T-helper 1 cell treated with Interleukin-12 subunit alpha and Interleukin-12 subunit beta and Interleukin-4 antibody, amounts not matched to agents 30 μg/mL and 1 μg/mL, for 36 hours (primary cell): ENCODE data around the gene ADGRG3.

ENCODE experiments used
- H3K27ac Mint-ChIP-seq: one replicate; pipeline ENCODE4 v1.8.0; 2021; ENCODE audit warnings: mild to moderate bottlenecking, mixed read lengths
- H3K27me3 Mint-ChIP-seq: one replicate; pipeline ENCODE4 v1.8.0; 2021; ENCODE audit warnings: low read depth, mixed read lengths
- H3K36me3 Mint-ChIP-seq: one replicate; pipeline ENCODE4 v1.8.0; 2021; ENCODE audit warnings: low read depth, mixed read lengths
- H3K4me1 Mint-ChIP-seq: one replicate; pipeline ENCODE4 v1.8.0; 2021; ENCODE audit warnings: low read depth, mixed read lengths
- H3K4me3 Mint-ChIP-seq: one replicate; pipeline ENCODE4 v1.8.0; 2021; ENCODE audit warnings: mild to moderate bottlenecking, moderate library complexity, mixed read lengths
- H3K9me3 Mint-ChIP-seq: one replicate; pipeline ENCODE4 v1.8.0; 2021; ENCODE audit warnings: mixed read lengths

The ADGRG3 gene

DNA sequence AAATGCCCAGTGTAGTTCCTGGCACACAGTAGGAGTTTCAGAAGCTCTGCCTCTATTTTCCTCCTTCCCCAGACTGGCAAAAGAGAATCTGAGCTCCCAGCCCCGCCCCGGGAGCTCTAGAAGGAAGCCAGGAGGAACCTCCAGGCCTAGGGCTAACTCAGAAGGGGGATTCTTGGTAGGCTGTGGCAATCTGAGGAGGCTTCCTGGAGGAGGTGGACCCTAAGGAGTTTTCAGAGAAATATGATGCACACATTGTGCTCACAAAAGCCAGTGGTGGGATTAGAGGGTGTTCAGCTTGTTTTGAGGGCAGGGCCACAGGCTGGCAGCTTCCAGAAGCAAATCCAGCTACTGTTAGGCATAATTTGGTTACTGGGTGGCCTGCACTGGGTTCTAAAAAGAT lies 29.7 kb upstream of the ADGRG3 start:
- H3K9me3 Mint-ChIP-seq: no peaks in the 10 kb centered on the region
- H3K36me3 Mint-ChIP-seq: no peaks in the 10 kb centered on the region
- H3K27ac Mint-ChIP-seq: no peak overlapping the region
- H3K4me3 Mint-ChIP-seq: no peak overlapping the region
- peaks cover 2% of the 10 kb centered on the region for H3K4me1 Mint-ChIP-seq
- H3K27me3 Mint-ChIP-seq: peaks cover 24% of the 10 kb centered on the region

DNA sequence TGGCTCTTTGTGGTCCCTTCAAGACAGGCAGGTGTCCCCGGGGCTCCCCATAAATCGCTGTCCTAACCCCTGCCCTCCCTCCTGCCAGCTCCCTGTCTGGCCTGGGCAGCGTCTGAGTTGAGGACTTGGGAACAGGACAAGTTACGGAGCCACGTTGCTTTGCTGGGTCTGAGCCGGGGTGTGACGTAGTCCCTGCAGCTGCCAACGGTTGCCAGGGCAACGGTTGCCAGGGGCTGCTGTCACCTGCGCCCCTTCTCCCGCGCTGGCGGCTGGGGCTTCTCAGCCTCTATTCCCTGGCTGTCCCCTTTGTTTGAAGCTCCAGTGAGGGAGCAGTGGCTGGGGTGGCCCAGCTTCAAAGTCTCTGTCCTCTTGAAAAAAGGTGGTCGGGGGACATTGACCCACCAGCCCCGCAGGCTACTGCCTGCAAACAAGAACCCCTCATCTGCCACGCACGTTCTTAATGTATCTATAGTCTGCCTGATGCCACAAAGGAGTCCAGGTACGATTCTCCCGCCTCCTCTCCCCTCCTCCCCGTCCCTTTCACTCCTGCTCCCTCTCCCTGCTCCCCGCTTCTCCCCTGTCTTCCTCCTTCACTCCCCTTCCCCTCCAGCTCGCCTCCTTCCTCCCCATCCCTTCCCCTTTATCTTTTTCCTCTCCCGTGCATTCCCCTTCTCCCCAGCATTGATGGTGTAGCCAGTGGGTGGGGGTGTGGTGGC lies 28.8 kb upstream of the ADGRG3 start:
- Mint-ChIP-seq H3K36me3 (no peaks in the 10 kb centered on the region), H3K4me3 (no peak overlapping the region), H3K4me1 (peaks cover 2% of the 10 kb centered on the region), H3K27me3 (peaks cover 24% of the 10 kb centered on the region), H3K9me3 (no peaks in the 10 kb centered on the region), H3K27ac (no peak overlapping the region)

DNA sequence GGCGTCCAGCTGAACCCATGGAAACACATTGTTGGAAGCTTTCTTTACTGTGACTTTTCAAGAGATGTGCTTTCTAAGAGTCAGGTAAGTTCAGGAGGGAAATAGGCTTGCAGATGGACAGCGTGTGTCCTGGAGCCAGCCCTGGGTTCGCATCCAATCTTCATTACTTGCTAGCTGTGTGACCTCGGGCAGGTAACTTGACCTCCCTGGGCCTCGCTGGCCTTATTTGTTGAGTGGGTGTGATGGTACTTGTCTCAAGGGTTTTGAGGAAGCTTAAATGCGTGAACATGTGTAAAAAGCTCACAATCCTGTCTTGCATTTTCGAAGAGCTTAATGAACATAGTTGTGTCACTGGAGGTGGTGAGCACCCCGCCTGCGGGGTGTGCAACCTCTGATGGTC lies 27.9 kb upstream of the ADGRG3 start:
- H3K9me3 Mint-ChIP-seq: no peaks in the 10 kb centered on the region
- peaks cover 24% of the 10 kb centered on the region for H3K27me3 Mint-ChIP-seq
- H3K27ac Mint-ChIP-seq: no peak overlapping the region
- H3K4me1 Mint-ChIP-seq: peaks cover 2% of the 10 kb centered on the region
- H3K36me3 Mint-ChIP-seq: no peaks in the 10 kb centered on the region
- H3K4me3 Mint-ChIP-seq: no peak overlapping the region

GRCh38 chr16:57640612-57641011 lies 27.5 kb upstream of the ADGRG3 start:
- Mint-ChIP-seq H3K4me3 (no peak overlapping the region), H3K27me3 (peaks cover 22% of the 10 kb centered on the region), H3K9me3 (no peaks in the 10 kb centered on the region), H3K4me1 (peaks cover 2% of the 10 kb centered on the region), H3K27ac (no peak overlapping the region), H3K36me3 (no peaks in the 10 kb centered on the region)

- Mint-ChIP-seq H3K27me3 (peaks cover 11% of the 10 kb centered on the region), H3K4me3 (no peak overlapping the region), H3K4me1 (peaks cover 6% of the 10 kb centered on the region), H3K27ac (no peak overlapping the region), H3K36me3 (no peaks in the 10 kb centered on the region), H3K9me3 (no peaks in the 10 kb centered on the region)
Observed at GRCh38 chr16:57642160-57643135, 25.7 kb upstream of the ADGRG3 start.

DNA sequence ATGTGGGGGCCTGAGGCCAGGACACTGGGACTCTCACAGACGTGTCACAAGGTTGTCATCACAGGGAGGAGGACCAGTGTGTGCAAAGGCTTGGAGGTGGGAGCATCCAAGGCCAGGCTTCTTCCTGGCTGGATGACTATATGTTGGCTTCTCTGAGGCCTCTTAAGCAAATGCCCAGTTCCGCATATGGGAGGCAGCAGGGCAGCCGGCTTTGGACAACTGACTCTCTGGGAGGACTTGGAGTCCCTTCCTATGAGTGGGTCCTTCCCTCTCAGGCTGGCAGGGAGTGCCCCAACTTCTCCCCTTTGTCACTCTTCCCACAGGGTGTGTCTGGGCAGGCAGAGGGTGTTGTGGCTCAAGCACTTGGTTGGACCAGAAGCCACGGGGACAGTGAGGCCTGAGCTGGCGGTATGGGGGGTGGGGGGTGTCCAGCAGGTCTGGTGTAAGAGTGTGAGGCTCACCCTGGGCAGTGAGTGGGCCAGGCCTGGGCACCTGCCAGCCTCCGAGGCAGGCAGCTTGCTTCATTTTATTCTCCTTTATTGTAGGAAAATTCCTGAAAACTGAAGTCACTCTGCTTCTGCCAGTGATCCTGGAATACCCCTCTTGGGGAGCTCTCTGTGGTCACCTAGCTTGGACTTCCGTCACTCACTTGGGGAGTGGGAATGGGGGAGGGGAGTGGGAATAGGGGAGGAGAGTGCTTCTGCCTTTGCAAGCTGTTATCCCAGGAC lies 24.8 kb upstream of the ADGRG3 start:
- Mint-ChIP-seq H3K4me1 (peaks cover 13% of the 10 kb centered on the region), H3K27me3 (peaks cover 3% of the 10 kb centered on the region), H3K9me3 (no peaks in the 10 kb centered on the region), H3K27ac (no peak overlapping the region), H3K36me3 (no peaks in the 10 kb centered on the region), H3K4me3 (no peak overlapping the region)

DNA sequence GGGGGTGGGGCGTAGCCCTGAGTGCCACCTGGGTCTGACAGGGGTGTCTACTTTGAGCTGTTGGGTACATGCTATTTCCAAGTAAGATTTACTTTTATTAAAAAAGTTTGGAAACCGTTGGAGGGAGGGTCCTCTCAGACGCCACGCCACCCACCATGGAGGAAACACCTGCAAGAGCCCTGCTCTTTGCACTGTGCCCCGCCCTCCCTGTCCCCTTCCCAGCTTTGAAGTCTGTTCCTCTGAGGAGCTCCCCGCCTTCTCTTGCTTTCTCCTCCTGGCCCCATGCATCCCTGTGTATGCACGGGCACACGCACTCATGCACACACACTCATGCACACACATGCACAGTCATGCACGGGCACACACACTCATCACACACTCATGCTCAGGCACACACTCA lies 24.2 kb upstream of the ADGRG3 start:
- no peak overlapping the region for H3K27ac Mint-ChIP-seq
- H3K4me3 Mint-ChIP-seq: no peak overlapping the region
- H3K27me3 Mint-ChIP-seq: no peaks in the 10 kb centered on the region
- H3K36me3 Mint-ChIP-seq: no peaks in the 10 kb centered on the region
- peaks cover 18% of the 10 kb centered on the region for H3K4me1 Mint-ChIP-seq
- no peaks in the 10 kb centered on the region for H3K9me3 Mint-ChIP-seq

GRCh38 chr16:57644383-57645014 lies 23.6 kb upstream of the ADGRG3 start:
- peaks cover 22% of the 10 kb centered on the region for H3K4me1 Mint-ChIP-seq
- H3K27me3 Mint-ChIP-seq: no peaks in the 10 kb centered on the region
- H3K27ac Mint-ChIP-seq: no peak overlapping the region

GRCh38 chr16:57645169-57645568 lies 22.9 kb upstream of the ADGRG3 start:
- Mint-ChIP-seq H3K4me3 (no peak overlapping the region), H3K4me1 (peaks cover 22% of the 10 kb centered on the region), H3K27me3 (no peaks in the 10 kb centered on the region), H3K36me3 (no peaks in the 10 kb centered on the region), H3K9me3 (no peaks in the 10 kb centered on the region), H3K27ac (no peak overlapping the region)

More at GRCh38 chr16:57644383-57645014, 23.6 kb upstream of the ADGRG3 start:
- Mint-ChIP-seq H3K4me3 (no peak overlapping the region), H3K9me3 (no peaks in the 10 kb centered on the region), H3K36me3 (no peaks in the 10 kb centered on the region)

DNA sequence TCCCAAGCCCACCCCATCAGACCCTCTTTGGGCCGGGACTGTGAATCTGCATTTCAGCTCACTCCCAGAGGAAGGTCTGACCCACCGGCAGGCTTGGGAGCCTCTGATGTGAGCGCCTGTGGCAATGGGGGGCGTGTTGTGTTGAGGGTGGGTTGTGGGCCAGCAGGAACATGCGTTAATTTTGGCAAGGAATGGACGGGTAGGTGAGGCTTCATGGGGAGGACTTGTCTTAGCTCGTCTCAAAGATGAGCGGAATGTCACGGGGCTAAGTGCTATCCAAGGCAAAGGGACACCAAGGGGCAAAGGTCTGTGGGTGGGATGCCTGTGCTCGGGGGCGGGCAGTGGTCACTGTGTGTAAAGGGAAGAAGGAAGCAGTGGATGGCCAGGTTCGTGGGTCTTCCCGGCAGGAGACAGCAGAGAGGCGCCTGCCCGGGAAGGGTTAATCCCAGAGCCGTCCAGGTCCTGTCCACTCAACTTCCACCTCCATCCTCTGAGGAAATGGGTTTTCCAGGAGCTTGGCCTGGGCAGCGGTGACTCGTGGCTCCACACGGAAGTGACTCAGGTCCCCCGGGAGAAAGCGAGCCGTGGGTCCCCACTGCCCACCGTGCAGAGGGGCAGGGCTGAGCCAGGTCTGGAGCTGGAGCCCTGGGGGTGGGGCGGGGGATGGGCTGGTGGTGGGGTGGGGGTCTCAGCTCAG lies 22.3 kb upstream of the ADGRG3 start:
- Mint-ChIP-seq H3K4me3 (no peak overlapping the region), H3K36me3 (no peaks in the 10 kb centered on the region), H3K27ac (peak overlapping the region; percentile 15)

GRCh38 chr16:57646388-57647039 lies 21.6 kb upstream of the ADGRG3 start:
- H3K27me3 Mint-ChIP-seq: no peaks in the 10 kb centered on the region
- no peaks in the 10 kb centered on the region for H3K36me3 Mint-ChIP-seq
- H3K9me3 Mint-ChIP-seq: no peaks in the 10 kb centered on the region
- peaks cover 24% of the 10 kb centered on the region for H3K4me1 Mint-ChIP-seq
- no peak overlapping the region for H3K4me3 Mint-ChIP-seq
- H3K27ac Mint-ChIP-seq: no peak overlapping the region

More for the DNA sequence above, 22.3 kb upstream of the ADGRG3 start:
- no peaks in the 10 kb centered on the region for H3K9me3 Mint-ChIP-seq
- peaks cover 22% of the 10 kb centered on the region for H3K4me1 Mint-ChIP-seq
- no peaks in the 10 kb centered on the region for H3K27me3 Mint-ChIP-seq

DNA sequence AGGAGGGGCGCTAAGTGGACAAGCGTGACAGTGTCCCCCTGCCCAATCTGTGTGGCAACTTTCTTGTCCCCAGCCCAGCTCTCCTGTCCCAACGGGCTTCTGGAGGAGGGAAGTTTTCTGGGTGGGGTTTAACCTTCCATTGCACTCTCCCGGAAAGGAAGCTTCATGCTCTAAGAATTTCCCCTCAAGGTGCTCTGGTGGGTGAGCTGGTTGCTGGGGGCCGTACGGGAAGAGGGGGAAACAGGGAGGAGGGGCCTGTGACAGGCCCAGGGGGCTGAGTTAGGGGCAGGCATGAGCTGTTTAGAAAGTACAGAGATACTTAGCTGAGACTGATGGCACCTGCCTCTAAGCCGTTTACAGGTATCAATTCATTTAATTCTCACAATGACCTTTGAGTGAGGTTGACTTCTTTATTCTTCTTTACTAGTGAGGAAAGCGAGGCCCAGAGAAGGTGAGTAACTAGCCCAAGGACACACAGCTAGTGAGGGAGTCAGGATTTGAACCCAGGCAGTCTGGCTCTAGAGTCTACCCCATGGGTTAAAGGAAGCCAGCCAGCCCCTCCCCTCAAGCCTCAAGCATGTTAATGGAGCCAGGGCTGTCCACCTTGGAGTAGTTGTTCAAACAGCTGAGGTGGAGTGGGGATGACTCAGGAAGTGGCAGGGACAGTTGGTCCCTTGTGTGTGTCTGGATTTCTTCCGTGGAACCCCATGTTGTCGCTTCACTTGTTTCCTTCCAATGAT lies 20.8 kb upstream of the ADGRG3 start:
- Mint-ChIP-seq H3K4me1 (peaks cover 30% of the 10 kb centered on the region), H3K27ac (peak overlapping the region; percentile 28), H3K27me3 (no peaks in the 10 kb centered on the region), H3K9me3 (no peaks in the 10 kb centered on the region), H3K36me3 (no peaks in the 10 kb centered on the region), H3K4me3 (no peak overlapping the region)

GRCh38 chr16:57648125-57648524 lies 20.0 kb upstream of the ADGRG3 start:
- H3K27ac Mint-ChIP-seq: peak overlapping the region; percentile 4
- peaks cover 30% of the 10 kb centered on the region for H3K4me1 Mint-ChIP-seq
- H3K9me3 Mint-ChIP-seq: no peaks in the 10 kb centered on the region

More at GRCh38 chr16:57648125-57648524, 20.0 kb upstream of the ADGRG3 start:
- no peak overlapping the region for H3K4me3 Mint-ChIP-seq
- no peaks in the 10 kb centered on the region for H3K27me3 Mint-ChIP-seq
- no peaks in the 10 kb centered on the region for H3K36me3 Mint-ChIP-seq
